Transverse colon (tissue), 4 donors: Measurements from ENCODE around the gene ADAM12. TPM values are rescaled to one million over a fixed set of nuclear protein-coding genes. Genes with fewer than 3 reads are reported as not detected.

ENCODE experiments used
- DNase-seq: peaks from one replicate; pipeline ENCODE4 v3.0.0-alpha.2; 2019
- H3K27ac ChIP-seq, 4 donors: fragments of 200-600 bp; sonication (generic); 2 replicates each; pipeline ENCODE4 v1.5.1; 2016 to 2018; ENCODE audit warnings: inconsistent platforms in 4 of 4
- H3K27me3 ChIP-seq: fragments of 200-600 bp; sonication (generic); 2 replicates; pipeline ENCODE4 v1.5.1; 2017; ENCODE audit warnings: inconsistent platforms
- H3K36me3 ChIP-seq, 4 donors: fragments of 200-600 bp; sonication (generic); 2 replicates each; pipeline ENCODE4 v1.5.1; 2017 to 2019; ENCODE audit warnings: inconsistent platforms in 4 of 4
- H3K4me1 ChIP-seq, 4 donors: fragments of 200-600 bp; sonication (generic); 2 replicates each; pipeline ENCODE4 v1.5.1; 2017 to 2020; ENCODE audit warnings: inconsistent platforms in 4 of 4
- H3K4me3 ChIP-seq, 4 donors: fragments of 200-600 bp; sonication (generic); 1 replicate in 1 of 4; 2 replicates in 3 of 4; pipeline versions ENCODE4 v1.5.1 to v1.6.1; 2017 to 2019; ENCODE audit warnings: inconsistent platforms in 4 of 4
- H3K9me3 ChIP-seq, 2 donors: fragments of 200-600 bp; sonication (generic); 2 replicates each; pipeline ENCODE4 v1.5.1; 2017 to 2019; ENCODE audit warnings: inconsistent platforms in 2 of 2
- EP300 ChIP-seq: sonication (generic); formaldehyde crosslinking; IDR thresholded peaks from one replicate; pipeline ENCODE4 v1.6.1; 2017; ENCODE audit warnings: antibody characterized with exemption, low read depth
- POLR2A ChIP-seq: fragments of 450-650 bp; IDR thresholded peaks from one replicate; pipeline ENCODE4 v1.6.1; 2016; ENCODE audit warnings: antibody characterized with exemption, mild to moderate bottlenecking, moderate library complexity
- POLR2AphosphoS5 ChIP-seq, 3 donors: sonication (generic); formaldehyde crosslinking; IDR thresholded peaks; one replicate each; pipeline ENCODE4 v1.6.1; 2016; ENCODE audit warnings: antibody characterized with exemption in 3 of 3
- WGBS, 2 donors: methylation state at CpG; one replicate each; pipeline ENCODE4 v1.1.5; 2018; ENCODE audit warnings: low coverage in 1 of 2; 5-methylcytosine and 5-hydroxymethylcytosine counted together
- in situ Hi-C, 4 donors: fragments of 200-750 bp; cut with MboI; loops; one replicate each; pipeline versions ENCODE4 v1.15.0 to v1.15.1; 2017; ENCODE audit warnings: low sequenced_read_pairs in 3 of 4, low pct_ligation_motif_present in 1 of 4, low pct_unique_long_range_greater_than_20kb in 1 of 4
- intact Hi-C: fragments of 100-400 bp; cut with DNase I; formaldehyde crosslinking; loops from one replicate; pipeline ENCODE4 v1.15.1; 2023; ENCODE audit warnings: low total_unique reads
- total RNA-seq, 4 donors: library from RNA; depleted of rRNA; stranded (reverse); fragments of >200 nt; gene quantifications; one replicate each; pipeline ENCODE4 v1.1.0, GENCODE V29; 2016
- TF ChIP-seq, protein P1 (sequence below), 5 experiments: fragments of 200-600 bp in 3 of 5; fragments of 450-650 bp in 2 of 5; sonication (generic) in 3 of 5; IDR thresholded peaks; 1 replicate in 2 of 5; 2 replicates in 3 of 5; pipeline ENCODE4 v1.5.1; 2016 to 2017; ENCODE audit warnings: antibody characterized with exemption in 5 of 5, inconsistent platforms in 3 of 5, mild to moderate bottlenecking in 2 of 5, moderate library complexity in 1 of 5

Gene ADAM12
- total RNA-seq, 4 donors from 2014 or later: 0.14 to 2.2 (median 1.1) TPM; not detected in 1

DNA sequence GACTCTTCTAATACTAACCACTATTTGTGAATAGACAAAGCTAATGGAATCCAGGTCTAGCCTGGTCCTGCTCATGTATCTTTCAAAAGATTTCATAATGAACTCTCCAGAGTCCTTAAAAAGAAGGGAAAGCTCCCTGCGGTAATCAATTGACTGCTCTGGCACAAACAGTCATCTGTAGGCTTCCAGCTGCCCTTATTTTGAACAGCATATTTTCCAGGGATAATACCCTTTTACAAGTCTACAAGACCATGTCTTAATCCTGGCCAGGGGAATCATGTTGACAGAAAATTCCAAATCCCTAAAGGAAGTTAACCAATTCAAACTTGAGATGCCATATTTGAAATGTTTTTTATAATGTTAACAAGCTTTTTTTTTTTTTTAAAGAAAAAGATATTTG, 34.6 kb downstream of the ADAM12 start:
- 78 to 88% methylated on average over 1 of the region's 1 CpG for WGBS, 2 donors
- H3K36me3 ChIP-seq: no peaks in the 10 kb centered on the region
- peaks cover 16 to 17% of the 10 kb centered on the region in 2 donors for H3K9me3 ChIP-seq
- TF ChIP-seq EP300: no peak
- TF ChIP-seq POLR2AphosphoS5 (IDR thresholded peaks at IDR 0.05): no peak
- TF ChIP-seq, protein P1, sequence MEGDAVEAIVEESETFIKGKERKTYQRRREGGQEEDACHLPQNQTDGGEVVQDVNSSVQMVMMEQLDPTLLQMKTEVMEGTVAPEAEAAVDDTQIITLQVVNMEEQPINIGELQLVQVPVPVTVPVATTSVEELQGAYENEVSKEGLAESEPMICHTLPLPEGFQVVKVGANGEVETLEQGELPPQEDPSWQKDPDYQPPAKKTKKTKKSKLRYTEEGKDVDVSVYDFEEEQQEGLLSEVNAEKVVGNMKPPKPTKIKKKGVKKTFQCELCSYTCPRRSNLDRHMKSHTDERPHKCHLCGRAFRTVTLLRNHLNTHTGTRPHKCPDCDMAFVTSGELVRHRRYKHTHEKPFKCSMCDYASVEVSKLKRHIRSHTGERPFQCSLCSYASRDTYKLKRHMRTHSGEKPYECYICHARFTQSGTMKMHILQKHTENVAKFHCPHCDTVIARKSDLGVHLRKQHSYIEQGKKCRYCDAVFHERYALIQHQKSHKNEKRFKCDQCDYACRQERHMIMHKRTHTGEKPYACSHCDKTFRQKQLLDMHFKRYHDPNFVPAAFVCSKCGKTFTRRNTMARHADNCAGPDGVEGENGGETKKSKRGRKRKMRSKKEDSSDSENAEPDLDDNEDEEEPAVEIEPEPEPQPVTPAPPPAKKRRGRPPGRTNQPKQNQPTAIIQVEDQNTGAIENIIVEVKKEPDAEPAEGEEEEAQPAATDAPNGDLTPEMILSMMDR (IDR thresholded peaks at IDR 0.05): no peak
- TF ChIP-seq POLR2A: no peak
- no peak for DNase-seq
- no peaks in the 10 kb centered on the region for H3K4me1 ChIP-seq
- in situ Hi-C loops (no loop called here), intact Hi-C loops (no loop called here)
- H3K4me3 ChIP-seq: no peak overlapping the region
- H3K27ac ChIP-seq: no peak overlapping the region
- H3K27me3 ChIP-seq: no peaks in the 10 kb centered on the region

DNA sequence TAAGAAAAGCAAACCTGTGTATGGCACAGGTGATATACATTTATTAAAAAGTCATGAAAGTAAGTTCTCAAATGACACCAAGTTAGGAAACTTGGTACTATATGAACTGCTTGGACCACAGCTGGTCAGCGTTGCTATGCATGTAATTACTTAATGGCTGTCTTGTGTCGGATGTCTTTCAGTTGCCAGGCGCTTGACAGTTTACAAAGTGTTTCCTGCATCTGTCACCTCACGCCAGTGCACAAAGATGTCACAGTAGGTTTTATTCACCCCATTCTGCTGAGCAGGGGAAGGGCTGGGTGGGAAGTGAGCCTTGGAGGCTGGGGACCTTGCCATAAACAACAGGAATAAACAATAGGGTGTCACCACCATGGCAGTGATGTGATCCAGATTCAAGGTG, 35.8 kb downstream of the ADAM12 start:
- no peak overlapping the region for H3K4me3 ChIP-seq
- peaks cover 12 to 15% of the 10 kb centered on the region in 2 donors for H3K9me3 ChIP-seq
- in situ Hi-C loops (no loop called here), intact Hi-C loops (no loop called here)
- no peaks in the 10 kb centered on the region for H3K27me3 ChIP-seq
- no peaks in the 10 kb centered on the region for H3K4me1 ChIP-seq
- DNase-seq: no peak
- no peaks in the 10 kb centered on the region for H3K36me3 ChIP-seq
- TF ChIP-seq, protein P1 (IDR thresholded peaks at IDR 0.05): no peak
- TF ChIP-seq EP300: no peak
- no peak for TF ChIP-seq POLR2A
- no peak for TF ChIP-seq POLR2AphosphoS5 (IDR thresholded peaks at IDR 0.05)
- 40 to 58% methylated on average over 1 to 4 of the region's 4 CpGs for WGBS, 2 donors
- H3K27ac ChIP-seq: no peak overlapping the region

DNA sequence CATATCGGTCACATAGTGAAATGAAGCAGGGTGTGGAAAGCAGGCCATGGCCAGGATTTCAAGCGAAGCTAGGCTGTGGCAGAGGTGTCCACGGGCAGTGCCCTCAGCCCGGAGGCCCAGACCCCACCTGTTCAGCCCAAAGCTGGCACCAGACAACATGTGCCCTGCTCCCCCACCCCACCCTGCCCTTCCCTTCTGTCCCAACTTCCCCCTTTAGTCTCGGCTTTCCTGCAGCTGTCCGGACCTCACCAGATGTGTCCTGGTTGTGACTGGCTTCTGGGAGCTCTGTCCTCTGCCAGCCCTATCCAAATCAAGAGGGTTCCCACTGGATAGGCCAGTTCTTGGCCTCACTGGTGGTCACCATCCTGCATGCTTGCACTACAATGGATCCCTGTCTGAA, 37.3 kb downstream of the ADAM12 start:
- in situ Hi-C loops: no loop called here
- H3K36me3 ChIP-seq: no peaks in the 10 kb centered on the region
- H3K27me3 ChIP-seq: no peaks in the 10 kb centered on the region
- no peak overlapping the region for H3K4me3 ChIP-seq
- no peaks in the 10 kb centered on the region for H3K4me1 ChIP-seq
- WGBS, 2 donors: 89% methylated on average over 6 of the region's 6 CpGs; no CpG with 5 or more reads in 1 of the 2 donors
- peaks cover 0 to 2% of the 10 kb centered on the region in 2 donors for H3K9me3 ChIP-seq
- no peak for TF ChIP-seq POLR2AphosphoS5 (IDR thresholded peaks at IDR 0.05)
- no peak for TF ChIP-seq POLR2A
- no peak for TF ChIP-seq EP300
- TF ChIP-seq, protein P1 (IDR thresholded peaks at IDR 0.05): no peak
- DNase-seq: no peak
- intact Hi-C loops: no loop called here
- no peak overlapping the region for H3K27ac ChIP-seq

DNA sequence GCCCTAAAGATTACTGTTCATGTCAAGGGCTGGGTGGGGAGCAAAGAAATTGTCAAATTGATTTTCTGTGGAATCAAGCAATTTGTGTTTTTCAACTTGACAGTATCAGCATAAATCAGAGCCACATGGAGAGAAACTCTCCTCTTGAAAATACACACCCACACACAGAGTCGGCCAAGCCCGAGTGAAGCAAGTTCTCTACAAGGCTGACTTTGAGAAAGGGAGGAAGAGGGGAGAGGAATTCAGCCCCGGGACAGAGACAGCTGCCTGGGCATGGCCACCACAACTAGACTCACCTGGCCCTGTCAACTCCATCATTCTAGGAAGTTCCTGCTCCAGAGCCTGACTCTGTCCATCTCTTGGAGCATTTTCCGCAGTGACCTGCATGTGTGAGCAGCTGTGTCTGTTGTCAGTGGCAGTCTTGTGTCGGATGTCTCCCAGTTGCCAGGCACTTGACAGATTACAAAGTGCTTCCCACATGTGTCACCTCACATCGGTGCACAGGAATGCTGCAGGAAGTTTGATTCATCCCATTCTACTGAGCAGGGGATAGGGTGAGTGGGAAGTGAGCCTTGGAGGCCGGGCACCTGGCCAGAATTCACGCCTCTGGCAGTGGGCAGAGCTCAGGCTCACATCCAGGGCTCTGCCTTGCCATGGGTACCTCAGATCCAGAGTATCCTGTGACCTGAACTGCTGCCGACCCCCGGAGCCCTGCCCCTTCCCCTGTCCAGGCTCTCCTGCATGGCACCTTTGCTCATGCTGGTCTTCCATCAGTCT, 37.9 kb downstream of the ADAM12 start:
- no peak for DNase-seq
- 57 to 63% methylated on average over 2 to 10 of the region's 10 CpGs for WGBS, 2 donors

More for the DNA sequence above, 37.9 kb downstream of the ADAM12 start:
- Histone ChIP-seq H3K36me3 (no peaks in the 10 kb centered on the region), H3K4me1 (no peaks in the 10 kb centered on the region), H3K9me3 (no peaks in the 10 kb centered on the region), H3K27ac (no peak overlapping the region), H3K4me3 (no peak overlapping the region), H3K27me3 (no peaks in the 10 kb centered on the region)
- in situ Hi-C loops (no loop called here), intact Hi-C loops (no loop called here)
- TF ChIP-seq, protein P1 (IDR thresholded peaks at IDR 0.05): no peak
- TF ChIP-seq POLR2AphosphoS5 (IDR thresholded peaks at IDR 0.05) (no peak), EP300 (no peak), POLR2A (no peak)
